Activated CD4-positive, alpha-beta memory T cell treated with anti-CD3 and anti-CD28 coated beads for 36 hours (primary cell): ENCODE data around the gene PPIP5K2. TPM values are rescaled to one million over a fixed set of nuclear protein-coding genes. Genes with fewer than 3 reads are reported as not detected.
"Not testable (repeated sequence)": the region's sequence is repeated elsewhere in the genome, so short reads cannot be mapped to it uniquely, and the experiment has no call there.

ENCODE experiments used
- CTCF ChIA-PET: fragments of 350-600 bp; sonication (Branson Sonifier 250); formaldehyde crosslinking; loops from one replicate; lab custom pipeline; 2021; ENCODE audit warnings: antibody characterized with exemption, inconsistent platforms; lab: Charles Lee
- POLR2A ChIA-PET: fragments of 350-600 bp; sonication (Branson Sonifier 250); formaldehyde crosslinking; loops from one replicate; lab custom pipeline; 2021; ENCODE audit warnings: antibody characterized with exemption; lab: Charles Lee
- DNase-seq: peaks from one replicate; pipeline ENCODE4 v3.0.0-alpha.2; 2020
- H3K27ac Mint-ChIP-seq: one replicate; pipeline ENCODE4 v1.8.0; 2021; ENCODE audit warnings: mixed read lengths
- H3K27me3 Mint-ChIP-seq: one replicate; pipeline ENCODE4 v1.8.0; 2021; ENCODE audit warnings: mixed read lengths
- H3K36me3 Mint-ChIP-seq: one replicate; pipeline ENCODE4 v1.8.0; 2021; ENCODE audit warnings: mixed read lengths
- H3K4me1 Mint-ChIP-seq: one replicate; pipeline ENCODE4 v1.8.0; 2021; ENCODE audit warnings: low read depth, mixed read lengths
- H3K4me3 Mint-ChIP-seq: one replicate; pipeline ENCODE4 v1.8.0; 2021; ENCODE audit warnings: mild to moderate bottlenecking, mixed read lengths
- H3K9me3 Mint-ChIP-seq: one replicate; pipeline ENCODE4 v1.8.0; 2021; ENCODE audit warnings: mixed read lengths
- intact Hi-C: fragments of 100-400 bp; cut with micrococcal nuclease; formaldehyde crosslinking; loops from one replicate; pipeline ENCODE4 v1.15.1; 2023
- total RNA-seq, 2 experiments: library from RNA; stranded (reverse); gene quantifications; one replicate each; pipeline ENCODE4 v1.2.3, GENCODE V29; 2021

The PPIP5K2 gene
- total RNA-seq, 2 experiments from 2014 or later = 40.6 to 44.4 TPM

DNA sequence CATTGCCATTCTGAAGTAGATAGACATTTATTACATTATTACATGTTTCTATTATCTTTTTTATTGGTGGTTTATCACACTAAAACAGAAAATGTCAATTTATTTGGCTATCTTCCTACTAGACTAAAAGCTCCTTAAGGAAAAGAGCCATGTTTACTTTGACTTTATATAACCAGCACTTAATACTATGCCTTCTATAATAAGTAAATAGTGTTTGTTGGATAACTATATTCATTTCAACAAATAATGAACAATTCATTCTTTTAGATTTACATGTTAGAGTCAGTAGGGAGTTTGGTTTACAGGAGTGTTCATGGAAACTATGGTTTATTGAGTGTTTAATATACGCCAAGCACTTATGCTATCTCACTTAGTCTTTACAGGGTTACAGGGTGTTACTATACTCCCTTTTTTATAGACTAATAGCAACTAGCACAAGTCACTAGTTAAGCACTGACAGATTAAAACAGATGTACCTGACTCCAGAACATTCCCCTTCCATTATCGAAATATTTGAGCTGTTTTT lies 7.3 kb downstream of the PPIP5K2 start:
- Mint-ChIP-seq H3K36me3 (peaks cover 12% of the 10 kb centered on the region), H3K4me1 (peaks cover 26% of the 10 kb centered on the region), H3K27me3 (no peaks in the 10 kb centered on the region), H3K4me3 (no peak overlapping the region), H3K27ac (no peak overlapping the region), H3K9me3 (no peaks in the 10 kb centered on the region)
- CTCF ChIA-PET = interaction anchor here (0.7 to 1.6 kb wide), 2 partner anchors 12 kb away, joined by 3 to 6 read pairs; no protein-coding TSS in a partner anchor
- no peak for DNase-seq
- POLR2A ChIA-PET = no interaction called here
- intact Hi-C loops = no loop called here

DNA sequence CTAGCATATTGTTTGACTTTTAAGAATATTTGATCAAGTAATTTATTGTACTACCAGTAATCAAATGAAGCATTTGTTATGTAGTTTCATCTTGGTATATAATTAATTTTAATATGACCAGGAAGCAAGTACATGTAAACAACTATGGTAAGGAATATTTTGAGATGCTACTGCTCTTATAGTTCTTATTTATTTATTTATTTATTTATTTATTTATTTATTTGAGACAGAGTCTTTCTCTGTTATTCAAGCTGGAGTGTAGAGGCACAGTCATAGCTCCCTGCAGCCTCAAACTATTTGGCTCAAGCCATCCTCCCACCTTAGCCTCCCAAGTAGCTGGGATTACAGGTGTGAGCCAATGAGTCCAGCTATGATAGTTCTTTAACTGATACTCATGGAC lies 8.1 kb downstream of the PPIP5K2 start:
- CTCF ChIA-PET = interaction anchor here (1.0 to 1.6 kb wide), 2 partner anchors 8 to 11 kb away, joined by 3 to 6 read pairs; partner anchors contain the start of genes GIN1 and PPIP5K2
- intact Hi-C loops = no loop called here
- H3K36me3 Mint-ChIP-seq = peaks cover 9% of the 10 kb centered on the region

DNA sequence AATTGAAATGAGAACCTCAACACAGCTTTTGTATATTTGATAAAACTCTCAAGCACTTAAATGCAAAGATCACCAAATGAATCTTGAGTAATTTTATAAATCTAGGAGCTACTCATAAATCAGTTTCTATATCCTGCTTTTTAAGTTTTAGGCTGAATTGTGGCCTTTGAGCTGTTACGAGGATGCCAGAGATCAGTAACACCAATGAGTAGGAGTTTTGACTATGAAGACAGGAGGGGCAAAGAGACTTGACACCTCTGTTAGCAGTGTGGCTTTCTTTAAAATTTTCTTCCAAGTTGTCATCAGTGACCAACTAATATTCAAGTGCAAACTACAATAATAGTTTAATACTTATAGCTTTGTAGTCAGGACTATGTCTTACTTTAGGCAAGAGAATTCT lies 12.6 kb downstream of the PPIP5K2 start:
- CTCF ChIA-PET = interaction anchor here (0.7 to 1.0 kb wide), 2 partner anchors 91 to 351 kb away, joined by 3 read pairs; no protein-coding TSS in a partner anchor
- DNase-seq = no peak
- H3K4me1 Mint-ChIP-seq = peaks cover 21% of the 10 kb centered on the region
- H3K9me3 Mint-ChIP-seq = no peaks in the 10 kb centered on the region
- POLR2A ChIA-PET = no interaction called here
- no peak overlapping the region for H3K27ac Mint-ChIP-seq
- no peak overlapping the region for H3K4me3 Mint-ChIP-seq
- no peaks in the 10 kb centered on the region for H3K27me3 Mint-ChIP-seq
- intact Hi-C loops = no loop called here
- peaks cover 9% of the 10 kb centered on the region for H3K36me3 Mint-ChIP-seq

More for the DNA sequence above, 8.1 kb downstream of the PPIP5K2 start:
- Mint-ChIP-seq H3K4me3 (no peak overlapping the region), H3K27ac (no peak overlapping the region), H3K27me3 (no peaks in the 10 kb centered on the region), H3K4me1 (peaks cover 23% of the 10 kb centered on the region), H3K9me3 (no peaks in the 10 kb centered on the region)
- no peak for DNase-seq
- POLR2A ChIA-PET = interaction anchor here (1.5 kb wide), 1 partner anchor 9 kb away, joined by 4 read pairs; the partner anchor contains the start of genes GIN1 and PPIP5K2

DNA sequence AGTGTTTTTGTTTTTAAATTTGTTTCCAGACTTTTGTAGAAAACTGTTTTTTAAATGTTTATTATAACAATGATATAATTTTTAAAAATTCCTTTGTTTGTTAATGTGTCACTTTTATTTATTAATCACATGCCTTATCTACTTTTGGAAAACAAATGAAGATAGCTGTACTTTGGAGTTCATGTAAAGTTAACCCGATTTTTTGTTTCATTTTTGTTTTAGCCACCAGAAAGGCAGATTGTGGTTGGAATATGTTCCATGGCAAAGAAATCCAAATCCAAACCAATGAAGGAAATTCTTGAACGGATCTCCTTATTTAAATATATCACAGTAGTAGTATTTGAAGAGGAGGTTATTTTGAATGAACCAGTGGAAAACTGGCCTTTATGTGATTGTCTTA lies 13.1 kb downstream of the PPIP5K2 start:
- intact Hi-C loops = no loop called here
- ChIA-PET POLR2A (no interaction called here), CTCF (interaction anchor here (1.0 kb wide), 1 partner anchor 352 kb away, joined by 3 read pairs; no protein-coding TSS in a partner anchor)
- no peak for DNase-seq
- no peak overlapping the region for H3K27ac Mint-ChIP-seq
- H3K9me3 Mint-ChIP-seq = no peaks in the 10 kb centered on the region
- H3K27me3 Mint-ChIP-seq = no peaks in the 10 kb centered on the region
- no peak overlapping the region for H3K4me3 Mint-ChIP-seq
- H3K36me3 Mint-ChIP-seq = peaks cover 9% of the 10 kb centered on the region
- peaks cover 20% of the 10 kb centered on the region for H3K4me1 Mint-ChIP-seq

DNA sequence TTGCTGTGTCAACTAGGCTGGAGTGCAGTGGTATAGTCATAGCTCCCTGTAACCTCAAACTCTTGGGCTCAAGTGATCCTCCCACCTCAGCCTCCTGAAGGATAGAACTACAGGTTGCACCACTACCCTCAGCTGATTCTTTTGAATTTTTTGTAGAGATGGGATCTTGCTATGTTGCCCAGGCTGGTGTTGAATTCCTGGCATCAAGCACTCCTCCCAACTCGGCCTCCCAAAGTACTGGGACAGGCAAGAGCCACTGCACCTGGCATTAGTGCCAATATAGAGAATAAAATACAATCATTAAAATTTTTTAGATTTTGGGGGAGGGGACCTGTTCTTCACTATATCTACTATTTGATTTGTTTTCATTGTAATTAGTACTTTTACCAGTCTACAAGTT lies 15.4 kb downstream of the PPIP5K2 start:
- Mint-ChIP-seq H3K36me3 (peaks cover 16% of the 10 kb centered on the region), H3K4me3 (no peak overlapping the region), H3K9me3 (no peaks in the 10 kb centered on the region), H3K4me1 (peaks cover 18% of the 10 kb centered on the region), H3K27ac (no peak overlapping the region), H3K27me3 (no peaks in the 10 kb centered on the region)
- DNase-seq = no peak
- intact Hi-C loops = no loop called here
- CTCF ChIA-PET = interaction anchor here (1.5 kb wide), 1 partner anchor 454 kb away, joined by 4 read pairs; no protein-coding TSS in a partner anchor
- POLR2A ChIA-PET = no interaction called here

DNA sequence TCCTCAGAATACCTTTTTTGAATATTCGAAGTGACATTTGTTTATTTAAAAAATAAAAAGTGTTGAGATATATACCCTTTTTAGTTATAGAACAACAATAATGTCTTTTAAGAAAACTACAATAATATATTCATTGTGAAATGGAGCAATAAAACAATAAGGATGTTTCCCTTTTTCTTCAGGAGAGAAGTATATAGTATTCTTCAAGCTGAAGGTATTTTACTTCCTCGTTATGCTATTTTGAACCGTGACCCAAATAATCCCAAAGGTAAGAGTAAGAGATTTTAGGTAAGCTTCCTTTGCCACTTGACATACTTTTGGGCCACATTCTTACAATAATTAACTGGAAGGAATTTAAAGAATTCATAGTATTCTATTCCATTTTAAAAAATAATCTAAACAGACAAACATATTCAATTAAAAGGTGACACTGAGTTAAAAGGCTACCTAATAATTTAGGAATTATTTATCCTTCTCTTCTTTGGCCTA lies 18.1 kb downstream of the PPIP5K2 start:
- DNase-seq = no peak
- Mint-ChIP-seq H3K4me1 (peaks cover 9% of the 10 kb centered on the region), H3K27me3 (no peaks in the 10 kb centered on the region), H3K9me3 (no peaks in the 10 kb centered on the region), H3K27ac (no peak overlapping the region), H3K4me3 (no peak overlapping the region), H3K36me3 (peaks cover 22% of the 10 kb centered on the region)
- ChIA-PET CTCF (interaction anchor here (0.6 to 3.4 kb wide), 11 partner anchors 11 to 922 kb away, joined by 3 to 27 read pairs (median 4); no protein-coding TSS in a partner anchor), POLR2A (no interaction called here)
- intact Hi-C loops = loop anchor here (2.0 kb wide), 4 partner anchors 17 to 555 kb away; partner anchors contain the start of genes GIN1 and PPIP5K2

DNA sequence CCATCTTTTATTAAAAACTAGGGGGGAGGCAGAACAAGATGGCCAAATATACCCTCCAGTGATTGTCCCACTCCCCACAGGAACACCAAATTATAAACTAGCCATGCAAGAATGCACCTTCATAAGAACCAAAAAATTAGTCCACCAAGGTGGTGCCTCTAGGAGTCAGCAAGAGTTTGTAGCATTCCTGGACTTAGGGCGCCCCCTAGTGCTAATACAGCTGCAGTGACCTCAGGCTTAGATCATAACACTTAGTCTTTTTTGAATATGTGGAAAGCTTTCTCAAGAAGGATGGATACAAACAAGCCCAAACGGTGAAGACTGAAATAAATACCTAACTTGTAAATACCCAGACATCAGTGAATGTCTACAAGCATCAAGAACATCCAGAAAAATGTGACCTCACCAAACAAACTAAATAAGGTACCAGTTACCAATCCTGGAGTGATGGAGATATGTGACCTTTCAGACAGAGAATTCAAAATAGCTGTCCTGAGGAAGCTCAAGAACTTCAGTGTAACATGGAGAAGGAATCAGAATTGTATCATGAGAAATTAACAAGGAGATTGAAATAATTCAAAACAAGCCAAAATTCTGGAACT lies 19.3 kb downstream of the PPIP5K2 start:
- peaks cover 22% of the 10 kb centered on the region for H3K36me3 Mint-ChIP-seq
- H3K27ac Mint-ChIP-seq = no peak overlapping the region
- ChIA-PET CTCF (interaction anchor here (0.6 to 3.4 kb wide), 27 partner anchors 9 to 603 kb away, joined by 3 to 27 read pairs (median 3); partner anchors contain the start of genes GIN1 and PPIP5K2), POLR2A (no interaction called here)
- intact Hi-C loops = loop anchor here (1.0 to 2.0 kb wide), 7 partner anchors 19 to 603 kb away; partner anchors contain the start of genes GIN1 and PPIP5K2
- H3K9me3 Mint-ChIP-seq = no peaks in the 10 kb centered on the region
- no peak overlapping the region for H3K4me3 Mint-ChIP-seq
- H3K27me3 Mint-ChIP-seq = no peaks in the 10 kb centered on the region
- peaks cover 5% of the 10 kb centered on the region for H3K4me1 Mint-ChIP-seq
- peak; percentile 85 for DNase-seq

DNA sequence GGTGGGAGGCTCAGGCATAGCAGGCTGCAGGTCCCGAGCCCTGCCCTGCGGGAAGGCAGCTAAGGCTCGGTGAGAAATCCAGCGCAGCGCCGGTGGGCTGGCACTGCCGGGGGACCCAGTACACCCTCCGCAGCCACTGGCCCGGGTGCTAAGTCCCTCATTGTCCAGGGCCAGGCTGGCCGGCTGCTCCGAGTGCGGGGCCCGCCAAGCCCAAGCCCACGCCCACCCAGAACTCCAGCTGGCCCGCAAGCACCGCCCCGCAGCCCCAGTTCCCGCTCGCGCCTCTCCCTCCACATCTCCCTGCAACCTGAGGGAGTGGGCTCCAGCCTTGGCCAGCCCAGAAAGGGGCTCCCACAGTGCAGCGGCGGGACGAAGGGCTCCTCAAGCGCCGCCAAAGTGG lies 22.0 kb downstream of the PPIP5K2 start:
- H3K27me3 Mint-ChIP-seq, H3K4me3 Mint-ChIP-seq, DNase-seq, intact Hi-C loops, H3K4me1 Mint-ChIP-seq, CTCF ChIA-PET, H3K27ac Mint-ChIP-seq, POLR2A ChIA-PET, H3K9me3 Mint-ChIP-seq: not testable (repeated sequence)
- peaks cover 20% of the 10 kb centered on the region for H3K36me3 Mint-ChIP-seq

DNA sequence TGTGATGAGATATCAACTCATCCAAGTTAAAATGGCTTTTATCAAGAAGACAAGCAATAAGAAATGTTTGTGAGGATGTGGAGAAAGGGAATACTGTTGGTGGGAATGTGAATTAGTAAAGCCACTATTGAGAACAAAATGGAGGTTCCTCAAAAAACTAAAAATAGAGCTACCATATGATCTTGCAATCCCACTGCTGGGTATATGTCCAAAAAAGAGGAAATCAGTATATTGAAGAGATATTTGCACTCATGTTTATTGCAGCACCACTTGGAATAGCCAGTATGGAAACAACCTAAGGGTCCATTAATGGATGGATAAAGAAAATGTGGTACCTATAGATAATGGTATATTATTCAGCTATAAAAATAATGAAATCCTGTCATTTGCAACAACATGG lies 25.1 kb downstream of the PPIP5K2 start:
- CTCF ChIA-PET = no interaction called here
- Mint-ChIP-seq H3K9me3 (no peaks in the 10 kb centered on the region), H3K27ac (no peak overlapping the region), H3K27me3 (no peaks in the 10 kb centered on the region), H3K4me1 (no peaks in the 10 kb centered on the region), H3K36me3 (peaks cover 8% of the 10 kb centered on the region), H3K4me3 (no peak overlapping the region)
- POLR2A ChIA-PET = no interaction called here
- DNase-seq = no peak
- intact Hi-C loops = no loop called here

DNA sequence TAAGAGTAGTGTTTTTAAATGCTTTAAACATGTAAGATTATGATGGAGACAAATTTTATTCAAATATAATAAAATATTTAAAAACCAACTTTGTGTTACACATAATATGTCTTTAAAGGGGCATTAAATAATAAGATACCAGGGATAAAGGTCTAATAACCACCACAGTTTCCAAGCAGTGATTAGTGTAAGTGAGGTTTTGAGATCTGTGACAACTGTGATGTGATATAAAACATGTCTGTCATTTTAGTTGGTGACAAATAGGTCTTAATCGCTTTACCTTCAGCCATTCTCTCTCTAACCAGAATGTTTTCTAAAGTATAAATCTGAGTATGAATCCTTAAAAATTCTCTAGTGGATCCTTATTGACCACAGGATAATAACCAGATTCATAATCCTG lies 28.1 kb downstream of the PPIP5K2 start:
- ChIA-PET CTCF (no interaction called here), POLR2A (no interaction called here)
- no peak for DNase-seq
- intact Hi-C loops = no loop called here
- Mint-ChIP-seq H3K9me3 (no peaks in the 10 kb centered on the region), H3K4me1 (no peaks in the 10 kb centered on the region), H3K4me3 (no peak overlapping the region), H3K27me3 (no peaks in the 10 kb centered on the region), H3K36me3 (peaks cover 7% of the 10 kb centered on the region), H3K27ac (no peak overlapping the region)

DNA sequence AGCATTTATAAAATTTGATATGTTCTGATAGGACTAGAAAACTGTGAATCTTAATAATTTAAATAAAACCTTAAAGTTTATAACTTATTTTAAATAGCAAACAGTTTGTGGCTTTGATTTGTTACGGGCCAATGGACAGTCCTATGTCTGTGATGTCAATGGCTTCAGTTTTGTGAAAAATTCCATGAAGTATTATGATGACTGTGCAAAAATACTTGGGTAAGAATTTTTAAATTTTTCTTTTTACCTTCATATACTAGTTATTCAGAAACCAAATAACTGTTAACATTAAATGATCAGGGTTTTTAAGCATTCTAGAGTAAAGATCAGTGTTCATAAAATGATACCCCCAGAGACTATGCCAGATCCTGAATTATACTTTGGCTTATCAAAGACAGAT lies 31.1 kb downstream of the PPIP5K2 start:
- intact Hi-C loops = no loop called here
- H3K9me3 Mint-ChIP-seq = no peaks in the 10 kb centered on the region
- peaks cover 11% of the 10 kb centered on the region for H3K36me3 Mint-ChIP-seq
- H3K4me1 Mint-ChIP-seq = peaks cover 2% of the 10 kb centered on the region
- no peak for DNase-seq
- no peaks in the 10 kb centered on the region for H3K27me3 Mint-ChIP-seq
- ChIA-PET CTCF (no interaction called here), POLR2A (no interaction called here)
- no peak overlapping the region for H3K27ac Mint-ChIP-seq
- no peak overlapping the region for H3K4me3 Mint-ChIP-seq

DNA sequence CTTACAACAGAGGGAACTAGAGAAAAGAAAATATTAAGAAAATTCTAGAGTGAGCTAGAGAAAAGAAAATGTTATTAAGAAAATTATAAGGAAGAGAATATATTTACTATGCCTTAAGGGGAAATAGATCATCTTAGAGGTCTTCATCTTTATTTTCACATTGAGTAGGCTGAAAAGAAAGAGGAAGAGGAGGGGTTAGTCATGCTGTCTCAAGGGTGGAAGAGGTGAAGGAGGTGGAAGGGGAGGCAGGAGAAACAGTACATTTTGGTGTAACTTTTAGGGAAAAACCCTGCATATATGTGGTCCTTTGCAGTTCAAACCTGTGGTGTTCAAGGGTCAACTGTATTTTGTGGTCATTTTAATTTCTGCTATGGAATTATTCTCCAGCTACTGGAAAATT lies 46.6 kb downstream of the PPIP5K2 start:
- no peak overlapping the region for H3K4me3 Mint-ChIP-seq
- POLR2A ChIA-PET = no interaction called here
- H3K4me1 Mint-ChIP-seq = no peaks in the 10 kb centered on the region
- no peaks in the 10 kb centered on the region for H3K9me3 Mint-ChIP-seq
- CTCF ChIA-PET = interaction anchor here (0.5 kb wide), 1 partner anchor 64 kb away, joined by 3 read pairs; no protein-coding TSS in a partner anchor
- H3K27ac Mint-ChIP-seq = no peak overlapping the region
- intact Hi-C loops = no loop called here
- peaks cover 21% of the 10 kb centered on the region for H3K36me3 Mint-ChIP-seq
- no peaks in the 10 kb centered on the region for H3K27me3 Mint-ChIP-seq
- no peak for DNase-seq
